ENCODE data around the gene TRAPPC6A. TPM values are rescaled to one million over a fixed set of nuclear protein-coding genes. Genes with fewer than 3 reads are reported as not detected.

TRAPPC6A gene
- total RNA-seq, 1 experiment from 2014 or later, result 18.3 TPM

GRCh38 chr19:45161738-45162607, 16.1 kb downstream of the TRAPPC6A start:
- BruUV-seq (replicated peaks), result no TSS peak
- H3K79me2 ChIP-seq (ENCODE audit: low read length), result no peaks in the 10 kb centered on the region
- H3K9me2 ChIP-seq (replicated peaks; ENCODE audit: low read length), result no peaks in the 10 kb centered on the region
- H3F3A ChIP-seq (ENCODE audit: low read length, unreplicated experiment), result no peaks in the 10 kb centered on the region
- no peak overlapping the region for H3K4me3 ChIP-seq (ENCODE audit: low read length)
- H4K20me1 ChIP-seq (ENCODE audit: low read length), result no peaks in the 10 kb centered on the region
- H3K4me2 ChIP-seq (ENCODE audit: low read length), result no peak overlapping the region
- peaks cover 11% of the 10 kb centered on the region for H3K4me1 ChIP-seq (ENCODE audit: insufficient read depth, low read length)
- H3K27ac ChIP-seq (ENCODE audit: low read length), result no peak overlapping the region
- H3K27me3 ChIP-seq (ENCODE audit: low read length), result no peaks in the 10 kb centered on the region
- TF ChIP-seq EZH2phosphoT487 (IDR thresholded peaks at IDR 0.05; ENCODE audit: borderline replicate concordance, low read length), result no peak
- TF ChIP-seq, protein P1, sequence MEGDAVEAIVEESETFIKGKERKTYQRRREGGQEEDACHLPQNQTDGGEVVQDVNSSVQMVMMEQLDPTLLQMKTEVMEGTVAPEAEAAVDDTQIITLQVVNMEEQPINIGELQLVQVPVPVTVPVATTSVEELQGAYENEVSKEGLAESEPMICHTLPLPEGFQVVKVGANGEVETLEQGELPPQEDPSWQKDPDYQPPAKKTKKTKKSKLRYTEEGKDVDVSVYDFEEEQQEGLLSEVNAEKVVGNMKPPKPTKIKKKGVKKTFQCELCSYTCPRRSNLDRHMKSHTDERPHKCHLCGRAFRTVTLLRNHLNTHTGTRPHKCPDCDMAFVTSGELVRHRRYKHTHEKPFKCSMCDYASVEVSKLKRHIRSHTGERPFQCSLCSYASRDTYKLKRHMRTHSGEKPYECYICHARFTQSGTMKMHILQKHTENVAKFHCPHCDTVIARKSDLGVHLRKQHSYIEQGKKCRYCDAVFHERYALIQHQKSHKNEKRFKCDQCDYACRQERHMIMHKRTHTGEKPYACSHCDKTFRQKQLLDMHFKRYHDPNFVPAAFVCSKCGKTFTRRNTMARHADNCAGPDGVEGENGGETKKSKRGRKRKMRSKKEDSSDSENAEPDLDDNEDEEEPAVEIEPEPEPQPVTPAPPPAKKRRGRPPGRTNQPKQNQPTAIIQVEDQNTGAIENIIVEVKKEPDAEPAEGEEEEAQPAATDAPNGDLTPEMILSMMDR (conservative IDR thresholded peaks at IDR 0.05; ENCODE audit: low read depth, low read length), result peak; percentile 60
- ChIA-PET POLR2A (ENCODE audit: unreplicated experiment) (no interaction called here), CTCF (interaction anchor here (0.5 kb wide), 1 partner anchor 90 kb away, joined by 3 read pairs; no protein-coding TSS in a partner anchor)
- intact Hi-C loops (cut with micrococcal nuclease), result loop anchor here (5.0 kb wide), 1 partner anchor 85 kb away; the partner anchor contains the start of gene EXOC3L2
- H3K36me3 ChIP-seq (ENCODE audit: low read depth, low read length), result no peaks in the 10 kb centered on the region
- no peak overlapping the region for H3K9ac ChIP-seq (ENCODE audit: low read length)
- DNase-seq (peak; percentile 25), ATAC-seq (peak; percentile 69)
- H3K9me3 ChIP-seq (ENCODE audit: low read length), result no peaks in the 10 kb centered on the region
- H2AFZ ChIP-seq (ENCODE audit: low read length), result no peak overlapping the region

DNA sequence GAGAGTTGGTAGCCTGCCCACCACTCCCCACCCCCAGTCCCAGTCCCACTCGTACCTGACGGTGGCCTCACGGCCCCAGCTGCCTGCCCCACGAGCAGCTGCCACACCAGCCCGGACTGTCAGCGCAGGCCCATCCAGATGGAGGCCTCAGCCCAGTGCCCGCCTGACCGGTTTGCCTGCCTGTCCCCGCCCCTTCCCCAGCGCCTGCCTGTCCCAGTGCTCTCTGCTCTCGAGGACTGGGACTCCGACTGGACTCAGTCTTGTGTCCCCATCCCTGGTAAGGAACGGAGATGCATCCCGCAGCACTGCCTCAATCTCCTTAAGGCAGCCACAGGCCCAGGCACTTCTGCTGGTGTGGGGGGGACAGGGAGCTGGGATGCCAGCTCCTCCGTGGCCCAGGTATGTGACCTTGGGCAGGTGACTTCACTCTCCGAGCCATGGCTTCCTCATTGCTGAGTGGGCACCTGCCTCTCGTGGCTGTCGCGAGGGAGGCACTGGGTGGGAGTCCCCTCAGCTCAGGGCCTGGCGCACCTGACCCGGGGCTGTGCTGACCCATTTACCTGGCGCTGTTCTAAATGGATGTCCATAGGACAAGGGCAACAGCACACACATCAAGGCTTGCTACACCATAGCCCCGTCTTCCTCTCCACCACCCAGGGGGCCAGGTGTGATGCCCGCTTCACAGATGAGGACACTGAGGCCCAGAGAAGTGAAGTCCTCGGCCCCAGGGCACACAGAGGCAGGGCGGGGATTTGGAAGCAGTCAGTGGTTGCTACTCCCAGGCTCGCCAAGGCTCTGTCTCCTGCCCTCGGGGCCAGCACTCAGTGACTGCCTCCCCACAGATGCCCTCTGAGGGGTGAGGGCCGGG, 16.9 kb downstream of the TRAPPC6A start, which contains the start of gene NKPD1:
TSS of gene NKPD1 (minus strand) at position 113 of the 868 bp plus-strand sequence. CDS start 832 bp downstream, outside the sequence.
- intact Hi-C loops (cut with micrococcal nuclease), result loop anchor here (5.0 kb wide), 1 partner anchor 86 kb away; the partner anchor contains the start of gene EXOC3L2
- no peaks in the 10 kb centered on the region for H3K36me3 ChIP-seq (ENCODE audit: low read depth, low read length)
- H3K27ac ChIP-seq (ENCODE audit: low read length), result no peak within 1 kb of the TSS
- H3K27me3 ChIP-seq (ENCODE audit: low read length), result no peaks in the 10 kb centered on the region
- ATAC-seq (peak; percentile 77), DNase-seq (peak; percentile 58)
- no peaks in the 10 kb centered on the region for H3K79me2 ChIP-seq (ENCODE audit: low read length)
- peak within 1 kb of the TSS; percentile 36; the same call in 1 of the 2 replicates for H2AFZ ChIP-seq (ENCODE audit: low read length)
- no peak within 1 kb of the TSS; the same call in 1 of the 2 replicates for H3K4me3 ChIP-seq (ENCODE audit: low read length)
- ChIA-PET POLR2A (ENCODE audit: unreplicated experiment) (no interaction called here), CTCF (no interaction called here)
- H3K4me2 ChIP-seq (ENCODE audit: low read length), result peak within 1 kb of the TSS; percentile 64
- no peaks in the 10 kb centered on the region for H3K9me3 ChIP-seq (ENCODE audit: low read length)
- TF ChIP-seq, protein P1 (conservative IDR thresholded peaks at IDR 0.05; ENCODE audit: low read depth, low read length), result no peak
- TF ChIP-seq EZH2 (IDR thresholded peaks at IDR 0.05; ENCODE audit: low read length, unreplicated experiment) (no peak), EZH2phosphoT487 (IDR thresholded peaks at IDR 0.05; ENCODE audit: borderline replicate concordance, low read length) (no peak)
- no peaks in the 10 kb centered on the region for H3F3A ChIP-seq (ENCODE audit: low read length, unreplicated experiment)
- H3K4me1 ChIP-seq (ENCODE audit: insufficient read depth, low read length), result peaks cover 11% of the 10 kb centered on the region
- H3K9me2 ChIP-seq (replicated peaks; ENCODE audit: low read length), result no peaks in the 10 kb centered on the region
- no peaks in the 10 kb centered on the region for H4K20me1 ChIP-seq (ENCODE audit: low read length)
- no TSS peak for BruUV-seq (replicated peaks)
- no peak within 1 kb of the TSS for H3K9ac ChIP-seq (ENCODE audit: low read length)
